Esophagus (tissue), 2 donors: Measurements from ENCODE around the gene GLMP. TPM values are rescaled to one million over a fixed set of nuclear protein-coding genes. Genes with fewer than 3 reads are reported as not detected.

Experiments used
- H3K27ac ChIP-seq, 2 donors: one replicate each; pipeline ENCODE4 v1.5.1; 2013; ENCODE audit warnings: low read depth in 2 of 2, mild to moderate bottlenecking in 2 of 2, inconsistent platforms in 1 of 2, low read length in 1 of 2, moderate library complexity in 1 of 2
- H3K27me3 ChIP-seq, 2 donors: one replicate each; pipeline ENCODE4 v1.6.1; 2013; ENCODE audit warnings: low read length in 2 of 2, control low read depth in 1 of 2, mild to moderate bottlenecking in 1 of 2; ENCODE audit not compliant: insufficient read depth in 2 of 2, control insufficient read depth in 1 of 2
- H3K36me3 ChIP-seq, 2 donors: one replicate each; pipeline ENCODE4 v1.6.1; 2013; ENCODE audit warnings: low read length in 1 of 2; ENCODE audit not compliant: control insufficient read depth in 2 of 2, insufficient read depth in 2 of 2
- H3K4me1 ChIP-seq, 2 donors: one replicate each; pipeline ENCODE4 v1.6.1; 2013; ENCODE audit warnings: low read length in 1 of 2; ENCODE audit not compliant: control insufficient read depth in 2 of 2, insufficient read depth in 2 of 2
- H3K4me3 ChIP-seq, 2 donors: one replicate each; pipeline ENCODE4 v1.5.1; 2013; ENCODE audit warnings: low read length in 2 of 2, mild to moderate bottlenecking in 2 of 2, low read depth in 1 of 2, moderate library complexity in 1 of 2
- H3K9me3 ChIP-seq, 2 donors: one replicate each; pipeline ENCODE4 v1.6.1; 2013; ENCODE audit warnings: mild to moderate bottlenecking in 2 of 2, low read depth in 1 of 2, low read length in 1 of 2, moderate library complexity in 1 of 2; ENCODE audit not compliant: control insufficient read depth in 2 of 2, insufficient read depth in 1 of 2
- WGBS, 2 donors: extraction: QIAGEN DNeasy Blood & Tissue Kit; methylation state at CpG; one replicate each; pipeline ENCODE4 v1.1.7; 2013; 5-methylcytosine and 5-hydroxymethylcytosine counted together
- polyA plus RNA-seq, 2 donors: library from polyadenylated mRNA; stranded (reverse); fragments of 200-250 nt; gene quantifications; one replicate each; pipeline ENCODE4 v1.2.3, GENCODE V29; 2013
- donor health status: healthy with polysubstance abuse.
- donor health status: Bipolar disorder and iron deficiency.

Gene GLMP
- polyA plus RNA-seq, 2 donors: 20.9 to 32.4 TPM

GRCh38 chr1:156281281-156281680 is 14.2 kb downstream of the GLMP start:
- Histone ChIP-seq H3K4me3 (peak overlapping the region in 1 of 2 donors; percentile 54), H3K9me3 (no peaks in the 10 kb centered on the region), H3K27me3 (no peaks in the 10 kb centered on the region), H3K4me1 (peaks cover 0 to 7% of the 10 kb centered on the region in 2 donors), H3K36me3 (peaks cover 0 to 28% of the 10 kb centered on the region in 2 donors), H3K27ac (peak overlapping the region; percentile 97)
- WGBS, 2 donors: 16 to 18% methylated on average over 8 of the region's 8 CpGs

- peaks cover 0 to 21% of the 10 kb centered on the region in 2 donors for H3K36me3 ChIP-seq
- H3K27me3 ChIP-seq: no peaks in the 10 kb centered on the region
- H3K27ac ChIP-seq: peak overlapping the region in 1 of 2 donors; percentile 0
- peaks cover 0 to 3% of the 10 kb centered on the region in 2 donors for H3K4me1 ChIP-seq
- WGBS, 2 donors: 93 to 94% methylated on average over 3 of the region's 3 CpGs
- no peaks in the 10 kb centered on the region for H3K9me3 ChIP-seq
- no peak overlapping the region for H3K4me3 ChIP-seq
These were observed 15.6 kb downstream of the GLMP start for GRCh38 chr1:156279837-156280236.

DNA sequence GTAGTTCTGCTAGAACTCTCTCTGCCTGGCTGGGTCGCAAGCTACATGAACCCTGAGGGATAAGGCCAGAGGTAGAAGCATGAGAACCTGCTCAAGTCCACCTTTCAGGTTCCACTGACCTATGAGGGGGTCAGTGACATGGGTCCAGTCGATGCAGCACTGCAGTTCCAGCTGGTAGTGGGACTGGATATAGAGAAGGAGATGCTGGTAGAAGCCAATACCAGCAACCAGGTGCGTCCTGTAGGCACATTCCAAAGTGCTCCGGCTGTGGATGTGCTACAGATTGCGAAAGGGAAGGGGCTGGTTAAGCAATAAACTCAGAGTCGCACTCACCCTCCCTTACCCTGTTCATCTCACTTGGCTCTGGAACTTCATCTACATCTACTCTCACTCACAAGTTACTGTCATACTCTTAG is 18.5 kb downstream of the GLMP start:
- Histone ChIP-seq H3K27me3 (no peaks in the 10 kb centered on the region), H3K9me3 (no peaks in the 10 kb centered on the region), H3K27ac (no peak overlapping the region), H3K4me3 (no peak overlapping the region), H3K36me3 (peaks cover 8 to 39% of the 10 kb centered on the region in 2 donors), H3K4me1 (peaks cover 0 to 3% of the 10 kb centered on the region in 2 donors)
- 62 to 77% methylated on average over 6 of the region's 6 CpGs for WGBS, 2 donors

DNA sequence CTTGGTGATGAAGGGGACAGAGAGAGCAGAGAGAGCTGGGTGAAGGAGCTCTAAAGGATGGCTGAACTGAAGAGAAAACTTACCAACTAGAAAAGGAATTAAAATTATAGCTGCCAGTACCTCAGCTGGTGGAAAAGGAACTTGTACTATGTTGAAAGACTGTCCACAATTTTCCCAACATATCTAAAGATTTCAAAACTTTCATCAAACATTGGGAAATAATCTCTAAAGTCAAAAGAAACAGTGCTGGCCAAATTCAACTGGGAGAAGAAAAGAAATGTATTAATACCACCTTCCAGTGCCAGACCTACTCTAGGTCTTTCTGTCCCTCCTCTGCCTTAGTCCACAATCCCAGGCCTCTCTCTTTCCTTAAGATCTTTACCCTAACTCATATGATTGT is 18.9 kb downstream of the GLMP start:
- H3K36me3 ChIP-seq: peaks cover 8 to 39% of the 10 kb centered on the region in 2 donors
- H3K9me3 ChIP-seq: no peaks in the 10 kb centered on the region
- H3K4me1 ChIP-seq: peaks cover 0 to 3% of the 10 kb centered on the region in 2 donors
- H3K27ac ChIP-seq: no peak overlapping the region
- H3K27me3 ChIP-seq: no peaks in the 10 kb centered on the region
- H3K4me3 ChIP-seq: no peak overlapping the region

DNA sequence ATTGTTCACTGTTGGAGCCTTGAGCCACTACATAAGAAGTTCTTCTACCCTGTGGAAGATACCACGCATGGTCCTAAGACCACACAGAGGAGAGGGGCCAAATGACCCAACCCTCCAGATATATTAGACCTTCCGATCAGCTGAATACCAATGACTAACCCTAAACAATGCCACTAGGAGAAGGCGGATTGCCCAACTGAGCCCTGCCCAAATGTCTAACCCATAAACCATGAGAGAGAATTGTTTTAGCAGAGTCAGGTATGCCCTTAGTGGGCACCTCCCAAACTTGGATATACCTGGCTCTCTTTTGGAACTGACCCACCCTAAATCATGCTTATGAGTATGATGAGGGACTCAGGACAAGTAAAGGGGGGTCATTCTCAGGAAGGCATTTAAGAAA is 25.2 kb downstream of the GLMP start:
- H3K36me3 ChIP-seq: peaks cover 29 to 58% of the 10 kb centered on the region in 2 donors
- 80% methylated on average over 3 of the region's 3 CpGs for WGBS, 2 donors
- no peak overlapping the region for H3K4me3 ChIP-seq
- no peaks in the 10 kb centered on the region for H3K4me1 ChIP-seq
- H3K27me3 ChIP-seq: no peaks in the 10 kb centered on the region
- H3K9me3 ChIP-seq: no peaks in the 10 kb centered on the region
- H3K27ac ChIP-seq: peak overlapping the region; percentile 15 to 59

DNA sequence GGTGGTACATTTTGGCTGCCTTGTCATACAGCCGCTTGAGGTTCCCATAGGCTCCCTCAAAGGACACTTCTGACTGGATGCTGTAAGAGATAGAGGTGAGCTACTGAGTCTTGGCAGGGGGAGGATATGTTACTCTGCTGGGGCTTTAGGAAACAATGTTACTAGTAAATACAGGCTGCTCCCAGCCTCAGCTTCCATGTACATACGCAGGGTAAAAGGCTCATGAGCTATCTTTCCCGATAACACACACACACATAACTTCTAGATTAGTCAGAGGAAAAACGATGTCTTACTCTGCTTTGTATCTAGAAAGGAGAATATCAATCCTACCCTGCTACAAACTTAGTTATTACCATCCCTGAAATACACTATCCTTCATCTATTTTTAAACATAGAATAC is 27.1 kb downstream of the GLMP start:
- Histone ChIP-seq H3K9me3 (no peaks in the 10 kb centered on the region), H3K4me1 (peaks cover 0 to under 1% of the 10 kb centered on the region in 2 donors), H3K4me3 (no peak overlapping the region), H3K27me3 (no peaks in the 10 kb centered on the region), H3K36me3 (peaks cover 26 to 51% of the 10 kb centered on the region in 2 donors), H3K27ac (no peak overlapping the region)
- WGBS, 2 donors: 82 to 93% methylated on average over 4 of the region's 4 CpGs

DNA sequence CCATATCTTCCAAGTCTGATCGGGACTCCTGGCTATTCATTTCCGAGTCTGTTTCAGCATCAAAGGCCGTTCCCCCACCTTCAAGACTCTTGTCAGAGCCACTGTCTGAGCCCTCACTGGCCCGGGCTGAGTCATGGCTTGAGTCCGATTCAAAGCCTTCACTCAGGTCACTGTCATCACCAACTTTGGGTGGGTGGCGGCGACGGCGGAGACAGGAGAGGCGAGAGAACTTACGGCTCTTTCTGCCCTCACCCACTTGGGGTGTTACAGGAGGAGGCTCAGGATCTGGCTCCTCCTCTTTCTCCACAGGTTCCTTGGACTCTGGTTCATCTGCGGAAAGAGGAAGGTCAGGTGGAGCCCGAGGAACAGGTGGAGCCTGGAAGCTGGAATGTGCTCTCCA is 29.4 kb downstream of the GLMP start:
- WGBS, 2 donors: 88 to 92% methylated on average over 13 of the region's 13 CpGs
- Histone ChIP-seq H3K36me3 (peaks cover 29 to 56% of the 10 kb centered on the region in 2 donors), H3K9me3 (no peaks in the 10 kb centered on the region)

DNA sequence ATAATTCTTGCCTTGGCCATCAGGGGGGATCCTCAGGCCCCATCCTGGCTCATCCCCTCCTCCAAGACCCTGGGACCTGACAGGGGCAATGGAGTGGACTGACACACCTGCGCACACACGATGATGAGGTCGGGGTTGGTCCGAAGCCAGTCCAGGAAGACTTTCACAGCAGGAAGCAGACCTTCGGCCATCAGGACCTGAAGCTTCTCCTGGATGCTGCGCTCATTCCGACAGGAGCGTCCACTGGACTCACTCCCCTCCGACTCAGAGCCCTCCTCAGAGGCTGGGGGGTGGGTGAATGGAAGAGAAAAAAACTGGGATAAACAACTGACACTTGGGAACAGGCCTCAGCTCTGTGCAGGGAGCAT is 32.2 kb downstream of the GLMP start:
- Histone ChIP-seq H3K4me3 (no peak overlapping the region), H3K9me3 (no peaks in the 10 kb centered on the region), H3K36me3 (peaks cover 52 to 70% of the 10 kb centered on the region in 2 donors), H3K27ac (peak overlapping the region; percentile 62 to 90), H3K27me3 (no peaks in the 10 kb centered on the region), H3K4me1 (peaks cover 0 to 7% of the 10 kb centered on the region in 2 donors)
- WGBS, 2 donors: 76 to 84% methylated on average over 9 of the region's 9 CpGs

More for the DNA sequence above, 29.4 kb downstream of the GLMP start:
- Histone ChIP-seq H3K27me3 (no peaks in the 10 kb centered on the region), H3K4me1 (peaks cover 0 to 3% of the 10 kb centered on the region in 2 donors), H3K4me3 (no peak overlapping the region), H3K27ac (no peak overlapping the region)

DNA sequence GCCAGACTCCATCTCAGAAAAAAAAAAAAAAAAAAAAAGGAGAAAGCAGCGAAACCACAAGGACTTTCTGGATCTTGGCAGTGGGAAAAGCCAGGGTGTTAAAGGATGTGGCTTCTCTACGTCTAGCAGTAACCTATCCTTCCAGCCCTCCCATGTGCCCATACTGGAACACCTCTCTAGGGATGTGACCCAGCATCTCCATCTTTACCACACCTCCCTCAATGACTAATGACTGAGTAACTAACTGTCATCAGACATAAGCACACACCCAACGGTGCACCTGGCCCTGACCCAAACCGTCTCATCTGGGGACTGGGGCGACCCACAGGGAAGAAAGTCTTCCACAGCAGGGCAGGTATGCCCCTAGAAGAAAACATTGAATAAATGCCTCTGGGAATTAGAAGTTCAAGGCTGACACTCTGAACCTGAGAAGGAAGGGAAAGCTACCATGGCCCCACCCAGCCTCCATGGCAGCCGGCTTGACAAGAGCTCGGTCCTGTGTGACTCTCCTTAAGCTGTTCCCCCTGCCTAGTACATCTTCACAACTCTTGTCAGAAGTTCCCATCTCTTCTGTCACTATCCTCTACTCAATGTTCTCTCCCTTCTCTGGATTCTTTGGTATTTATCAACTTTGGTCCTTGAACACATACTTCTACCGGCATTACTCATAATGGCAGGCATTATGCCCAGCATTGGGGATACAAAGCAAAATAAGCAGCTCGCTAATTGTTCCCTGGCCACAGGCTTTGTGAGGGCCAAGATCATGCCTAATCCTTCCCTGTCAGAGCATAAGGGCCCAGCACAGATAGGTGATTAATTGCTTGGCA is 32.8 kb downstream of the GLMP start:
- Histone ChIP-seq H3K4me3 (no peak overlapping the region), H3K36me3 (peaks cover 57 to 71% of the 10 kb centered on the region in 2 donors), H3K27me3 (no peaks in the 10 kb centered on the region), H3K9me3 (no peaks in the 10 kb centered on the region), H3K4me1 (peaks cover 0 to 7% of the 10 kb centered on the region in 2 donors), H3K27ac (peak overlapping the region; percentile 62 to 90)
- 53 to 66% methylated on average over 8 to 9 of the region's 9 CpGs for WGBS, 2 donors

DNA sequence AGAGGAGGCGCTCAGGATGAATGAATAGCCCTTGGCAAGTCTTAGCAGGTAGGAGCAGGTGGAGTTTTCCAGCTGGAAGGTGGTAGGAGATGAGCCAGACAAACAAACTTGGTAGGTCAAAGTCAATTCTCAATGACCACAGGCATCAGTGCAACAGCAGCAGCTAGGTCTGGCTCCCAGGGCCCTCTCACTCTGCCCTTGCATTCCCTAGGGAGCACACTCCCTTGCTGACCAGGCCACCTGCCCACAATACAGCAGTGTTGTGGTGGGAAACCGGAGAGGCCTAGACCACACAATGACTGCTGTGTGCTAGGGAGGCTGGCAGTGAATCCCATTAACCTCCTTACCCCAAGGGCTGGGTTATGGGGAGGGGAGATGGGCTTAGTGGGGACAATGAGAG is 34.6 kb downstream of the GLMP start:
- H3K27me3 ChIP-seq: no peaks in the 10 kb centered on the region
- 75 to 88% methylated on average over 2 of the region's 2 CpGs for WGBS, 2 donors
- H3K36me3 ChIP-seq: peaks cover 52 to 65% of the 10 kb centered on the region in 2 donors
- H3K9me3 ChIP-seq: no peaks in the 10 kb centered on the region
- peaks cover 0 to 7% of the 10 kb centered on the region in 2 donors for H3K4me1 ChIP-seq
- H3K4me3 ChIP-seq: no peak overlapping the region
- H3K27ac ChIP-seq: no peak overlapping the region
